GM19452 (cell line): Measurements from ENCODE around the gene SFSWAP.
"Not testable (repeated sequence)": the region's sequence is repeated elsewhere in the genome, so short reads cannot be mapped to it uniquely, and the experiment has no call there.

Experiments used
- ATAC-seq: cut with Tn5 transposase; IDR thresholded peaks from one replicate; pipeline ENCODE4 v1.9.1; 2021; ENCODE audit not compliant: unreplicated experiment

SFSWAP gene

DNA sequence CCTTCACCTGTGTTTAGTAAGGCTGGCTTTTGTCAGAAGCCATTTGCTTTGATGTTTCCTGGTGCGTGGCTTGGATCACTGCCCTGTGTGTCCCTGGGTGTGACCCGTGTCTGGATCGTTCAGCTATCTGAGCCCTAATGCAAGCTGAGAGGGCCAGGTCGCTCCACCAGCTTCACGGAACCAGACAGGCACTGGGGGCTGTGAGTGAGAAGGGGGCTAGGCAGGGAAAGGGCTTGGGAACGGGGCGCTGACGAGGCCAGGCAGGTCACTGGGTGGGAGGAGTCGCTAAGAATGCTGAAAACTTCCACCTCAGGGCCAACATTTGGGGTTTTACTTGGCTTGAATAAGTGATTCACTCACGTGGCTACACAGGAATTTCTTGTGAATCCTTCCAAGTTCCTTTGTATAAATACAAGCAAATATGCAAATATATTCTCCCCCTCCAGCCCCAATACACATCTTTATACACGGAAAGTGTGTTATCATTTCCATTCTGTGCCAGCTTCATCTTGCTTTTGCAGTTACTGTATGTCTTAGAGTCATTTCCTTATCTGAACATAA, 93.2 kb downstream of the SFSWAP start:
- no peak for ATAC-seq

DNA sequence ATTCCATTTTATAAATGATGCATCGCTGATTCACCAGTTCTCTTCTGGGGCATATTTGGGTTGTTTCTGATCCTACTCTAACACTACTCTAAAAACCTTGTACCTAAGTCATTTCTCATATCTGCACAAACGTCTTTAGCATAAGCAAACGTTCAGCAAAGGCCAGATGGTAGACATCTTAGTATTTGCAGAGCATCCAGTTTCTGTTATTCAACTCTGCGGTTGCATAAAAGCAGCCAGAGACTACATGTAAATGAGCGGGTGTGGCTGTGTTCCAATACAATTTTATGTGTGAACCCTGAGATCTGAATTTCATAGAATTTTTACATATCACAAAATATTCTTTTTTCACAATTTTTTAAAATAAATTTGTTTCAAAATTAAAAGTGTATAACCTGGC, 94.5 kb downstream of the SFSWAP start:
- ATAC-seq = no peak

DNA sequence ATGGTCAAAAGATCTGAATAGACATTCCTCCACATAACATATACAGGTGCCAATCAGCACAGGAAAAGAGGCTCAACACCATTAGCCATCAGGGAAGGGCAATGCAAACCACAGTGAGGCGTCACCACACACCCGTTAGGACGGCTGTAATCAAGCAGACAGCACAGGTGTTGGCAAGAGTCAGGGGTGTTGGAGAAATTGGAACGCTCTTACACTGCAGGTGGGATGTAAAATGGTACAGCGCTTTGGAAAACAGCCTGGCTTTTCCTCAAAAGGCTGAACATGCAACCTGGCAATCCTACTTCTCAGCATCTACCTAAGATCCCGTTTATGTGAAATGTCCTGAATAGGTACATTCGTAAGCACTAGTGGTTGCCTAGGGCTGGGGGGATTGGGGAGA, 95.8 kb downstream of the SFSWAP start:
- no peak for ATAC-seq

DNA sequence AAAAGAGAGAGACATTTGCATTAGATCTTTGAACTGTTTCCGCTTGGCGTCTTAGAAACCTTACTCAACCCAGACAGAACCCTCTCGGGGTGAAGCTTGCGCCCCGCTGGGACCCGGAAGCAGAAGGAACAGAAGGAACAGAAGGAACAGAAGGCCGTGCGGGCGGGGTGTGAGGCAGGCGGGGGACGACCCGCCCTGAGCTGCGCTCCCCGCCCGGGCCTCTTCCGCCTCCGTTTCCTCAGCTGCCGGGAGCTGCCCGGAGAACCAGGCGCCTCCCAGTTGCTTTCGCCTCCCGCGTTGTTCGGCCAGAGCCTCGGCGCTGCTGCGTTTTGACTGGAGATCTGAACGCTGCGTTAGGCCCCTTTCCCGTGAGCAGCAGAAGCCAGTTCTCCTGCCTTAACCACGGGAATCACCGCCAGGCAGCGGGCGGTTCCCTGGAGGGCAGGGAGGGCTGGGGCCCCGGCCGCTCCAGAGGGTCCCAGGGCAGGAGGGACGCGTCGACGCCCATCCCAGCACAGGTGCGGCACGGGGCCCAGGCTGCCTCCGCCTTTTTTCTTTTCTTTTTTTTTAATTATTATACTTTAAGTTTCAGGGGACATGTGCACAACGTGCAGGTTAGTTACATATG, 98.0 kb downstream of the SFSWAP start:
- no peak for ATAC-seq

DNA sequence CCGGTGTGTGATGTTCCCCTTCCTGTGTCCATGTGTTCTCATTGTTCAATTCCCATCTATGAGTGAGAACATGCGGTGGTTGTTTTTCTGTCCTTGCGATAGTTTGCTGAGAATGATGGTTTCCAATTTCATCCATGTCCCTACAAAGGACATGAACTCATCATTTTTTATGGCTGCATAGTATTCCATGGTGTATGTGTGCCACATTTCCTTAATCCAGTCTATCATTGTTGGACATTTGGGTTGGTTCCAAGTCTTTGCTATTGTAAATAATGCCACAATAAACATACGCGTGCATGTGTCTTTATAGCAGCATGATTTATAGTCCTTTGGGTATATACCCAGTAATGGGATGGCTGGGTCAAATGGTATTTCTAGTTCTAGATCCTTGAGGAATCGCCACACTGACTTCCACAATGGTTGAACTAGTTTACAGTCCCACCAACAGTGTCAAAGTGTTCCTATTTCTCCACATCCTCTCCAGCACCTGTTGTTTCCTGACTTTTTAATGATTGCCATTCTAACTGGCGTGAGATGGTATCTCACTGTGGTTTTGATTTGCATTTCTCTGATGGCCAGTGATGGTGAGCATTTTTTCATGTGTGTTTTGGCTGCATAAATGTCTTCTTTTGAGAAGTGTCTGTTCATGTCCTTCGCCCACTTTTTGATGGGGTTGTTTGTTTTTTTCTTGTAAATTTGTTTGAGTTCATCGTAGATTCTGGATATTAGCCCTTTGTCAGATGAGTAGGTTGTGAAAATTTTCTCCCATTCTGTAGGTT, 98.8 kb downstream of the SFSWAP start:
- not testable (repeated sequence) for ATAC-seq

DNA sequence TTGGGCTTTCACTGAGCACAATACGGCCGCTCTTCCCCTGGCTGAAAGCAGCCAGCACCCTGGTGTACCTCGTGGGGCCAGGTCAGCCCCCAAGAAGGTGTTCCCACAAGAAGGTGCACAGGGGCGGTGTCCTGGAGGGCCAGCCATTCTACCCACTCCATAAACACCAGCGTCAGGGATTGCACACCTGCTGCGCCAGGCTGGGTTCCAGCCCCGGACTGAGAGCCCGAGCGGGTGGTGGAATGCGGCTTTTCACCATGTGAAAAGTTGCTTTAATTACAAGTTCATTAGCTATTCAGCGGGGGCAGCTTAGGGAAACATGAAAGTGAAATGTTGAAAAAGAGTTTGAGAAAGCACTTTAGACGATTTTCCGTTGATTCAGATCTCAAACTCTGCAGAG, 99.8 kb downstream of the SFSWAP start:
- ATAC-seq = no peak

DNA sequence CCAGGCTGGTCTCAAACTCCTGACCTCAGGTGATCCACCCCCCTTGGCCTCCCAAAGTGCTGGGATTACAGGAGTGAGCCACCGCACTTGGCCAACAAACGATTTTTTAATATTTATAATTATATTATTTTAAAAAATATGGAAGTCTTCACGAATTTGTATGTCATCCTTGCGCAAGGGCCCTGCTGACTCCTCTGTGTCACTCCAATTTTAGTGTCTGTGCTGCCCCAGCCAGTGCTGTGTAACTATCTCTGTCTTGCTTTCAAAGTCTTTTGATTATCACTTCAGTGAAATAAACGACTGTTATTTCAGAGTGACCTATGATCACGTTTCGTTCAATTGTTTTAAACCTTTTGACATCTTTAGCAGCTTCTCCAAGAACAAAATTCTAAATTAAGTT, 104.2 kb downstream of the SFSWAP start:
- no peak for ATAC-seq

DNA sequence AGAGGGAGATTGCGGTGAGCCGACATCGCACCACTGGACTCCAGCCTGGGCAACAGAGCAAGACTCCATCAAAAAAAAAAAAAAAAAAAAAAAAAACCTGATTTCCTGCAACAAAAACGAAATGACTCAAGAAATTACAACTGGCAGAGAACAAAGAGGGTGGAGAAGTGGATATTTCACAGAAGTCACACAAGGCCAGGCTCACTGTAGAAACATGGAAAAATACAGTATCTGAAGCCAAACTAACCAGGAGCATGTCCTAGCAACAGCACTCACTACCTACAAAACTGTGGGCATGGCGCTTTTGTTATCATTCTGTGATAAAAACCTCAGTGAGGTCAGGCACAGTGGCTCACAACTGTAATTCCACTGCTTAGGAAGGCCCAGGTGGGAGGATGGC, 105.6 kb downstream of the SFSWAP start:
- no peak for ATAC-seq

DNA sequence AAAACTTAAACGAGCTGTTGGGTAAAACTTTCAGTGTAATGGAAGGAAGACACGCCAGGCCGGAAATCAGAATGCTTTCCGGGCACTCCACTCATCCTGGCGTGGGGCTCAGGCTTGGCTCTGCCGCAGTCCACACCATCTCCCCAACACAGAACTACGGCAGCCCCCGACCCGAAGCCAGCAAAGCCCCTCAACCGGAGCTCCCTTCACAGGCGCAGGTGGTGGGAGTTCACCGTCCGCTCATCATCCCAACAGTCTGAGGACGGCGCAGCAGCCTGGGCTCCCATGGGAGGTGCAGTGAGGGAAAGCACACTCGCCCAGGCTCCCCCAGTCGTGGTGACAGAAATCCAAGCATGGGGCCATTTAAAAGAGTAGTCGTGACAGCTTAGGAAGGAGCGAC, 106.4 kb downstream of the SFSWAP start:
- ATAC-seq = no peak

DNA sequence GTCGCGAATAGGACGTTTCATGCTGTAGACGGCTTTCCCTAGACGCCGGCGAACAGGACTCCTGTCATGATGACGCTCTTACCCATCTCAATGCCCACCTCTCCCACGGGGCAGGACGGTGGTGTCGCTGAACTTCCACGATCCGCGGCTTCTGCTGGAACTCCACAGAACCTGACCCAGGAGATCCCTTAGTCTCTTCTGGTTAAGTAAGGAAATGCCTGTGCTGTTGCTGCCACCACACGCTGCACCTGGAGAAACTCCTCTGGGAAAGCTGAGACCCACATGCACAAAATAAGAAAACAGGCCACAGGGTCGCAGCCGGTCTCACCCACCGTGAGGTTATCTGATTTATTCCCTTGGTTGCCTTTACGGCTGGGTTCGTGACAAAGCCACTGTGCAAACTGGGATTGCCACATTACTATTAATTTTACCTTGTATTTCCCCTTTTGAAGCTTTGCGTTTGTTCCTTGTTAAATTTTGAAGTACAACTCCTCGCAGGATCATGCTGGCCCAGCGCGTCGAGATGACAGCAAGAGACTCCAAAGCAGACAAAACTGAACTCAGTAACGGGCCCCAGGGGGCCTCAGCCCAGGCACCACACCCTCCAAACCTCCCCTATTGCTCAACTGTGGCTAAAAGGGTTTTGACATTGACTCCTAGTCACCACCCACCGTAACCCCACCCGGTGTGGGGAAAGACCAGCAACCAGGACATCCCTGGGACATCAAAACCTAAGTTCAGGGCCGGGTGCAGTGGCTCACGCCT, 108.1 kb downstream of the SFSWAP start:
- ATAC-seq = no peak

DNA sequence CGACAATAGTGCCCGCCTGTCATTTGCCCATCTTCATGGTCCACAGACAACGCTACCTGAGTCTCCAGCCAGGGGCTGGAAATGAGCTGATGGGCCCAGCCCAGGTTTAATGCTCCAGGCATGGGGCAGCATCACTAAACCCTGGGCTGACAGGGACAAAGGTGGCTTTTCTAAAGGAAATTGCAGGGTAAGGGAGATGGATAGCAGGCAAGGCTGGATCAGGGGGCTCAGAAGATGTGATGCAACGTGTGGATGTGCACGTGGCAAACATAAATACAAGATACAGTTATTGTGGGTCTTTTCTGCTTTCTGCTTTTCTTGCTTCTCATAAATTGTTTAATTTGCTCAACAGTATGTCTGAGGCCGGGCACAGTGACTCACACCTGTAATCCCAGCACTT, 113.6 kb downstream of the SFSWAP start:
- ATAC-seq = no peak

DNA sequence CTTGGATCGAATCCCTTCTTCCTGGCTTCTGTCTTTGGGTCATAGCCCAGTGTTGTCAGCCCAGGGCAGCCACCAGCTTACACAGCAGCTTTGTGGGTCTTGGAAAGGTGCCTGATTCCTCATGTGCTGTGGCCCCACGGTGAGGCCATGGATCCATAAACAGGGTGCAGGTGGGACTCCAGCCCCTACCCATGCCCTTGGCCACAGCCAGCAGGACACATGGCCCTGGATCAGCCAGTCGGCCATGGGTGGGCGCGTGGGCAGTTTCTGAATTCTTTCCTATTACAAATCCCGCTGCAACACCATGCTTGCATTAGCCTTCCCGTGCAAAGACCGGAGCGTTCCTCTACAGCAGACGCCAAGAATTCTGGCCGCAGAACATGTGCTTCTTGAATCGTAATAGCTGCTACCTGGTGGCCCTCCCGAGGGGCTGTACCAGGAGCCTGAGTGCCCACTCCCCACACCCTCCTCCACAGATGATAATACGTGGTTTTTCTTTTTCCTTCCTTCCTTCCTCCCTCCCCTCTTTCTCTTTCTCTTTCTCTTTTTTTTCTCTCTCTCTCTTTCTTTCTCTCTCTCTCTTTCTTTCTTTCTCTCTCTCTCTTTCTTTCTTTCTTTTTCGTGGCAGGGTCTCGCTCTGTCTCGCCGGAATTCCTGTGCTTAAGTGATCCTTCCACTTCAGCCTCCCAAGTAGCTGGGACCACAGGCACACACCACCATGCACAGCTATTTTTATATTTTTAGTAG, 114.4 kb downstream of the SFSWAP start:
- no peak for ATAC-seq

DNA sequence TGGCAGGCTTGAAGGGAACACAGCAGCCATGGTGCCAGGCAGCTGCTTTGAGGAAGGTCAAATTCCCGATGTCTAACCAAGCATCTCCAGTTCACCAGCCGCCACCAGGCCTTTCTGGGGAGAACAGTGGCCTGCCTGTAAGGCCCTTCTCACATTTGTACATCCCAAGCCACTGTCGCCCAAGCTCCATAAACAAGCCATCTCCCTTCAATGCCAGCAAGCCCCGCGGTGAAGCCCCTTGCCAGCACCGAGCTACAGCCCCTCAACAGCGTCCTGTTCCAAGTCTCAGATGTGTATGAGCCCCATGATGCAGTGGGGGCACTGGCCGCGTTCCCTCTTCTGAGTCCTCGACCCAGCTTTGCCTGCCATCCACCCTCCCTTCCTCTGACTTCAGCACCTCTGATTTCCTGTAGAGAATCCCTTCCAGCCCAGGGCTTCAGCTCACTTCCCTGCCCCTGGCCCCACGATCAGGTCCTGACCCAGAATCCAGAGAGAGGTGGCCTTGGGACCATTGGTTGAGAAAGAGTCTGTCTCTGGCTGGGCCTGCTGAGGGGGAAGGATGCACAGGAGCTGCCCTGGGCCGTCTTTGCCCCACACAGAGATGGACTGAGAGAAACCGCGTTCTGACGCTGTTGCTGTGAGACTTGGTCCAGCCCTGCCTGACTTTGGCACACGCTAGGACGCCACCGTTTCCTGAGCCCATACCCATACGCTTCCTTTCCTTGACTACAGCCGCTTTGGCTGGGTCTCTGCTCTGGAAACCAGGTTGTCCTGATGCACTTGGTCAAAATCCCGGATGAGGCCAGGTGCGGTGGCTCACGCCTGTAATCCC, 115.4 kb downstream of the SFSWAP start:
- no peak for ATAC-seq

DNA sequence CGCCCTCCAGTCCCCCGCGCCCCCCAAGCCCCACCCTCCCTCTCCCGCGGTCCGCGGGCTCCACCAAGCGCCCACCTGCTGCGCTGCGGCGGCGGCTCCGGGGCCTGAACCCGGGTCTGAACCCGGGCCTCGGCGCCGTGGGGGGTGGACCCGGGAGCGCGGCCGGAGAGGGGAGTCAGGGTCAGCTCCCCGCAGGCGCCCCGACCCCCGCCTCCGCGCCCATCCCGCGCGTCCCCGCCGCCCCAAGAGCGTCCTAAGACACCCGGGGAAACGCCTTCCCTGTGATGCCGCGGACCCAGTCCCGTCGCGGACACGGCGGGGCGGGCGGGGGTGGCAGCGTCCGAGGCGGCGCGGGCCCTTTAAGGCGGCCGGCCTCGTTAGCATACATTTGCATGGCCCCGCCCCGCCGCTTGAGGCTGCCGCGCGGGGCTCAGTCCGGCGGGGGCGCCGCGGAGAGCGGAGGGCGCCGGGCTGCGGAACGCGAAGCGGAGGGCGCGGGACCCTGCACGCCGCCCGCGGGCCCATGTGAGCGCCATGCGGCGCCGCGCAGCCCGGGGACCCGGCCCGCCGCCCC, 117.2 kb downstream of the SFSWAP start, which contains the start of gene MMP17:
MMP17 (plus strand) TSS at position 433 of the 574 bp plus-strand sequence; CDS start at position 535, 102 bp downstream.
- no peak for ATAC-seq

DNA sequence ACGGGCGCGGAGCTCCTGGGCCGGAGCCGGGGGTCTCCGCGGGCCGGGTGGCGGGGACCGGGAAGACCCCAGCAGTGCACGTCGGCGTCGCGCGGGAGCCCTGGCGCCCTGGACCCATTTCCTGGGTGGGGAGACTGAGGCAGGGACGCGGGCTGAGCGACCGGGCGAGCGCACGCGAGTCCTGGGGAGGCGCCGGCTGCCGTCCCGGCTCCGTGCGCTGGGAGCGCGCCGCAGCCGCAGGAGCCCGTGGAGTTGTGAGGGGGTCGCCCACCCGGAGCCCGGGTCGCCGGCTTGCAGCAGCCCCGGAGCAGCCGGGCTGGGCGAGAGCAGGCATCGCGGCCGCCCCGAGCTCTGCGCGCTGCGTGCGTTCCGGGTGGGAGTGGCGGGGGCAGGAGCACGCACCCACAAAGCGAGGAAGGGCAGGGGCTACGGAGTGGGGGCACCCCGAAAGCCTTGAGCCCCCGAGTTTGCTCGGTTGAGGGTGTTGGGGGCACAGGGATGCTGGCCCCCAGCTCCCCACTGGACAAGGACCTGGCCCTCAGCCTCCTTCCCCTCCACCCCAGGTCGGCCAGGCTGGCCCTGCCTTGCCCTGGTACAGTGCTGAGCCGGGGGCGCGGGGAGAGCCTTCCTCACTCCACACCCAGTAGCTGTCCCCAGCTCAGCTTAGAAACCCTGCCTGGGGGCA, 117.9 kb downstream of the SFSWAP start:
- no peak for ATAC-seq

DNA sequence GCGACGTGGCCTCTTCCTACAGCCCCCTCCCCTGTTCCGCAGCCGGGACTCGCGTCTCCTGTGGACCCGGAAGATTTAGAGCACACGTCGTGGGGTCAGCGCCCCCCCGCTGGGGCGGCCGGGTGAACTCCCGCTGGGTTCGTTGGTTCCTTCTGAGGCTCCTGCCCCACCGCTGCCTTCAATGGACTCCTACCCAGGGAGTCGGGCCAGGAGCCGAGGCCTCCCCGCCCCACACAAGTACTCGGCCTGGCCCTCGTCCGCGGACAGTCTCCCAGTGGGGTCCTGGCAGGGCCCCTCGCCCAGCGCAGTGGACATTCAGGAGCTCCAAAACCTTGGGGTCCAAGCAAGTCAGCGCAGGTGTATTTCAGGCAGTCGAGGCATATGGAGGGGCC, 118.5 kb downstream of the SFSWAP start:
- no peak for ATAC-seq

DNA sequence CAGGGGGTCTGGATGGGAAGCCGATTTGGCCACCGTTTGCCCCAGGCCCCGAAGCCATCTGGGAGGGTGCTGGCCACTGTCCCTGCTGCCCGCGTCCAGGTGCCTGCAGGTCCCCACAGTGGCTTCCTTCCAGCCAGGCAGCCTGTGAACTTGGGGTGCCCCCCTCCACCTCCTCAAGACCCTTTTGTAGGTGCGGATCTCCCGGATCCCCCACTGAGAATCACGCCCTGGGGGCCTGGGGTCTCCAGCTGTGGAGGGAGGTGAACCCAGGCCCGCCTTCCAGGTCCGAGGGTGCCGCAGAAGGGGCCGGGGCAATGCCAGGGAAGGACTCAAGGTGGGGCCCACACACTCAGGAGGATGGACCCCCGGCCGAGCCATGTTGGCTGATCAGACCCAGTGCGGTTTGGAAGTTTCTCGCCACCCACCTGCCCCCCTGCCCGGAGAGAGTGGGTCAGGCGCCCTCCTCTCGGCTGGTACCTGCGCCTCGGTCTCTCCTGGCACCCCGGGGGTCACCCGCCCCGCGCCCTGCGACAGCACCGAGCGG, 119.0 kb downstream of the SFSWAP start:
- ATAC-seq = no peak

DNA sequence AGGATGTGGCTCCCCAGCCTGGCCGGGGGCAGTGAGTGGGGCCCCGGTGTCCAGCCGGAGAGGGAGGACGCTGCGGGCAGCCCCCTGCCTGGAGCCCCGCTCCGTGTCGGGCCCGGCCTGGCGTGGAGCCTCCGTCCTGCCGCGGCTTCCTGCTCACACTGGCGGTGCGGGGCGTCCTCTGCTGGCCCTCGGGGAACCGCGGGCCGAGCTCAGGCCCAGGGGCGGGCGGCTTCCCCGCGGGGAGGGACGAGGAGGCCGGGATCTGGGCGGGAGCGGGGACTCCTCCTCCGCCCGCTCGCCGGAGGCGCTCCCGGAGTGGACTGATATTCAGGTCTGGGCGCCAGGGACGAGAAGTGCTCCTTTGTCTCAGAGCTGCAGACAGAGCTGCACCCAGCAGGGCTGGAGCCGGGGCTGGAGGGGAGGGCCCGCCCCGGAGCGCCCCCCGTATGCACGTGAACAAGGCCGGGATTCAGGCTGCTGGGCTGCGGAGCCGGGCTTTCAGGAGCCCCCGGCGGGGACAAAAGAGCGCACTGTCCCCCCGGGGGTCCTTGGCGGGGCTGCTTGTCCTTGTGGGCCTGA, 119.5 kb downstream of the SFSWAP start:
- no peak for ATAC-seq
